Activated naive CD4-positive, alpha-beta T cell treated with anti-CD3 and anti-CD28 coated beads, Interleukin-2, amount 10 ng/mL, durations not matched to agents 7 days and 5 days (primary cell): ENCODE measurements around the gene RPL18A.

Experiments used
- CTCF ChIA-PET: fragments of 350-600 bp; sonication (Branson Sonifier 250); formaldehyde crosslinking; loops from one replicate; lab custom pipeline; 2021; ENCODE audit warnings: antibody characterized with exemption; lab: Charles Lee
- DNase-seq: peaks from one replicate; pipeline ENCODE4 v3.0.0-alpha.2; 2020
- H3K27ac Mint-ChIP-seq: one replicate; pipeline ENCODE4 v1.8.0; 2021; ENCODE audit warnings: mild to moderate bottlenecking, moderate library complexity, mixed read lengths
- H3K27me3 Mint-ChIP-seq: one replicate; pipeline ENCODE4 v1.8.0; 2021; ENCODE audit warnings: mild to moderate bottlenecking, mixed read lengths
- H3K36me3 Mint-ChIP-seq: one replicate; pipeline ENCODE4 v1.8.0; 2021; ENCODE audit warnings: mixed read lengths
- H3K4me1 Mint-ChIP-seq: one replicate; pipeline ENCODE4 v1.8.0; 2021; ENCODE audit warnings: mixed read lengths
- H3K4me3 Mint-ChIP-seq: one replicate; pipeline ENCODE4 v1.8.0; 2021; ENCODE audit warnings: mild to moderate bottlenecking, moderate library complexity, mixed read lengths
- H3K9me3 Mint-ChIP-seq: one replicate; pipeline ENCODE4 v1.8.0; 2021; ENCODE audit warnings: mixed read lengths

RPL18A gene

GRCh38 chr19:17866964-17867486 is 7.3 kb downstream of the RPL18A start:
- Mint-ChIP-seq H3K4me1 (peaks cover 15% of the 10 kb centered on the region), H3K36me3 (peaks cover 27% of the 10 kb centered on the region), H3K9me3 (no peaks in the 10 kb centered on the region), H3K27me3 (no peaks in the 10 kb centered on the region), H3K4me3 (no peak overlapping the region), H3K27ac (no peak overlapping the region)
- DNase-seq: no peak
- CTCF ChIA-PET: no interaction called here

- CTCF ChIA-PET: no interaction called here
- Mint-ChIP-seq H3K9me3 (no peaks in the 10 kb centered on the region), H3K27ac (no peak overlapping the region), H3K27me3 (no peaks in the 10 kb centered on the region), H3K36me3 (peaks cover 19% of the 10 kb centered on the region), H3K4me3 (no peak overlapping the region), H3K4me1 (peaks cover 27% of the 10 kb centered on the region)
- no peak for DNase-seq
These were observed 9.0 kb downstream of the RPL18A start for GRCh38 chr19:17868669-17869068.

GRCh38 chr19:17869114-17869608 is 9.5 kb downstream of the RPL18A start:
- no peak overlapping the region for H3K27ac Mint-ChIP-seq
- CTCF ChIA-PET: interaction anchor here (3.5 to 4.6 kb wide), 2 partner anchors 10 to 63 kb away, joined by 20 to 37 read pairs; partner anchors contain the start of genes CCDC124 and RPL18A
- H3K36me3 Mint-ChIP-seq: peaks cover 15% of the 10 kb centered on the region
- no peaks in the 10 kb centered on the region for H3K27me3 Mint-ChIP-seq
- no peak overlapping the region for H3K4me3 Mint-ChIP-seq
- no peaks in the 10 kb centered on the region for H3K9me3 Mint-ChIP-seq
- peaks cover 31% of the 10 kb centered on the region for H3K4me1 Mint-ChIP-seq
- DNase-seq: no peak

- H3K36me3 Mint-ChIP-seq: peaks cover 4% of the 10 kb centered on the region
- H3K9me3 Mint-ChIP-seq: no peaks in the 10 kb centered on the region
- peaks cover 3% of the 10 kb centered on the region for H3K27me3 Mint-ChIP-seq
- H3K4me1 Mint-ChIP-seq: peaks cover 31% of the 10 kb centered on the region
- CTCF ChIA-PET: interaction anchor here (0.7 to 4.6 kb wide), 5 partner anchors 12 to 74 kb away, joined by 3 to 37 read pairs (median 4); partner anchors contain the start of genes CCDC124 and RPL18A
- no peak for DNase-seq
- peak overlapping the region; percentile 87 for H3K27ac Mint-ChIP-seq
- peak overlapping the region; percentile 90 for H3K4me3 Mint-ChIP-seq
These were observed 11.5 kb downstream of the RPL18A start for GRCh38 chr19:17871032-17871877.

GRCh38 chr19:17871878-17872250 is 12.2 kb downstream of the RPL18A start, which contains the start of gene SLC5A5:
Gene SLC5A5 (plus strand): TSS chr19:17871945. CDS start chr19:17872320, 375 bp downstream.
- H3K9me3 Mint-ChIP-seq: no peaks in the 10 kb centered on the region
- peak within 1 kb of the TSS; percentile 87 for H3K27ac Mint-ChIP-seq
- H3K27me3 Mint-ChIP-seq: peaks cover 3% of the 10 kb centered on the region
- peak within 1 kb of the TSS; percentile 90 for H3K4me3 Mint-ChIP-seq
- CTCF ChIA-PET: interaction anchor here (0.7 to 4.6 kb wide), 4 partner anchors 13 to 74 kb away, joined by 3 to 37 read pairs (median 12); partner anchors contain the start of genes CCDC124 and RPL18A
- H3K36me3 Mint-ChIP-seq: peaks cover 4% of the 10 kb centered on the region
- peak; percentile 58 for DNase-seq
- peaks cover 31% of the 10 kb centered on the region for H3K4me1 Mint-ChIP-seq

- peak; percentile 83 for DNase-seq
- peaks cover 31% of the 10 kb centered on the region for H3K4me1 Mint-ChIP-seq
- H3K4me3 Mint-ChIP-seq: peak overlapping the region; percentile 90
- H3K27me3 Mint-ChIP-seq: peaks cover 3% of the 10 kb centered on the region
- peaks cover 4% of the 10 kb centered on the region for H3K36me3 Mint-ChIP-seq
- CTCF ChIA-PET: interaction anchor here (3.5 to 4.6 kb wide), 2 partner anchors 13 to 60 kb away, joined by 20 to 37 read pairs; partner anchors contain the start of genes CCDC124 and RPL18A
- peak overlapping the region; percentile 87 for H3K27ac Mint-ChIP-seq
- no peaks in the 10 kb centered on the region for H3K9me3 Mint-ChIP-seq
These were observed 12.7 kb downstream of the RPL18A start for GRCh38 chr19:17872251-17873001.

- CTCF ChIA-PET: interaction anchor here (4.6 kb wide), 1 partner anchor 15 kb away, joined by 20 read pairs; the partner anchor contains the start of gene RPL18A
These were observed 14.4 kb downstream of the RPL18A start for GRCh38 chr19:17873786-17874757.

GRCh38 chr19:17874758-17875135 is 15.0 kb downstream of the RPL18A start:
- CTCF ChIA-PET: no interaction called here
- Mint-ChIP-seq H3K9me3 (no peaks in the 10 kb centered on the region), H3K4me1 (peaks cover 29% of the 10 kb centered on the region), H3K27ac (no peak overlapping the region), H3K27me3 (peaks cover 3% of the 10 kb centered on the region), H3K4me3 (peak overlapping the region; percentile 54), H3K36me3 (peaks cover 2% of the 10 kb centered on the region)
- no peak for DNase-seq

More at GRCh38 chr19:17873786-17874757, 14.4 kb downstream of the RPL18A start:
- peaks cover 2% of the 10 kb centered on the region for H3K36me3 Mint-ChIP-seq
- peak overlapping the region; percentile 87 for H3K27ac Mint-ChIP-seq
- H3K9me3 Mint-ChIP-seq: no peaks in the 10 kb centered on the region
- DNase-seq: peak; percentile 79
- H3K4me3 Mint-ChIP-seq: peak overlapping the region; percentile 90
- H3K4me1 Mint-ChIP-seq: peaks cover 29% of the 10 kb centered on the region
- H3K27me3 Mint-ChIP-seq: peaks cover 3% of the 10 kb centered on the region

- no peaks in the 10 kb centered on the region for H3K36me3 Mint-ChIP-seq
- no peaks in the 10 kb centered on the region for H3K9me3 Mint-ChIP-seq
- no peak for DNase-seq
- peaks cover 13% of the 10 kb centered on the region for H3K4me1 Mint-ChIP-seq
- no peak overlapping the region for H3K4me3 Mint-ChIP-seq
- peaks cover 7% of the 10 kb centered on the region for H3K27me3 Mint-ChIP-seq
- no peak overlapping the region for H3K27ac Mint-ChIP-seq
- CTCF ChIA-PET: no interaction called here
These were observed 18.0 kb downstream of the RPL18A start for GRCh38 chr19:17877696-17878095.

GRCh38 chr19:17879466-17879865 is 19.8 kb downstream of the RPL18A start:
- peaks cover 7% of the 10 kb centered on the region for H3K27me3 Mint-ChIP-seq
- H3K4me1 Mint-ChIP-seq: no peaks in the 10 kb centered on the region
- H3K36me3 Mint-ChIP-seq: no peaks in the 10 kb centered on the region
- H3K4me3 Mint-ChIP-seq: no peak overlapping the region
- CTCF ChIA-PET: no interaction called here
- H3K27ac Mint-ChIP-seq: no peak overlapping the region
- H3K9me3 Mint-ChIP-seq: no peaks in the 10 kb centered on the region
- DNase-seq: no peak

GRCh38 chr19:17881701-17882100 is 22.0 kb downstream of the RPL18A start:
- H3K27ac Mint-ChIP-seq: no peak overlapping the region
- no peak for DNase-seq
- no peaks in the 10 kb centered on the region for H3K4me1 Mint-ChIP-seq
- no peaks in the 10 kb centered on the region for H3K9me3 Mint-ChIP-seq
- H3K27me3 Mint-ChIP-seq: peaks cover 4% of the 10 kb centered on the region
- no peaks in the 10 kb centered on the region for H3K36me3 Mint-ChIP-seq
- no peak overlapping the region for H3K4me3 Mint-ChIP-seq
- CTCF ChIA-PET: no interaction called here

- Mint-ChIP-seq H3K4me1 (no peaks in the 10 kb centered on the region), H3K9me3 (no peaks in the 10 kb centered on the region), H3K36me3 (no peaks in the 10 kb centered on the region), H3K27me3 (peaks cover 4% of the 10 kb centered on the region), H3K27ac (no peak overlapping the region), H3K4me3 (no peak overlapping the region)
- no peak for DNase-seq
- CTCF ChIA-PET: no interaction called here
These were observed 24.1 kb downstream of the RPL18A start for GRCh38 chr19:17883627-17884410.
